Tibial nerve (tissue), 3 donors: ENCODE data around the gene OR2AK2.

Experiments
- POLR2A ChIP-seq, 2 donors: fragments of 450-650 bp; IDR thresholded peaks; one replicate each; pipeline ENCODE4 v1.6.1; 2017; ENCODE audit warnings: antibody characterized with exemption in 2 of 2, mild to moderate bottlenecking in 2 of 2, moderate library complexity in 2 of 2
- TF ChIP-seq, protein P1 (sequence below), 5 experiments: fragments of 200-600 bp in 3 of 5; fragments of 450-650 bp in 2 of 5; sonication (generic) in 3 of 5; IDR thresholded peaks; one replicate each; pipeline ENCODE4 v1.5.1; 2016 to 2019; ENCODE audit warnings: antibody characterized with exemption in 5 of 5, mild to moderate bottlenecking in 3 of 5, moderate library complexity in 2 of 5

DNA sequence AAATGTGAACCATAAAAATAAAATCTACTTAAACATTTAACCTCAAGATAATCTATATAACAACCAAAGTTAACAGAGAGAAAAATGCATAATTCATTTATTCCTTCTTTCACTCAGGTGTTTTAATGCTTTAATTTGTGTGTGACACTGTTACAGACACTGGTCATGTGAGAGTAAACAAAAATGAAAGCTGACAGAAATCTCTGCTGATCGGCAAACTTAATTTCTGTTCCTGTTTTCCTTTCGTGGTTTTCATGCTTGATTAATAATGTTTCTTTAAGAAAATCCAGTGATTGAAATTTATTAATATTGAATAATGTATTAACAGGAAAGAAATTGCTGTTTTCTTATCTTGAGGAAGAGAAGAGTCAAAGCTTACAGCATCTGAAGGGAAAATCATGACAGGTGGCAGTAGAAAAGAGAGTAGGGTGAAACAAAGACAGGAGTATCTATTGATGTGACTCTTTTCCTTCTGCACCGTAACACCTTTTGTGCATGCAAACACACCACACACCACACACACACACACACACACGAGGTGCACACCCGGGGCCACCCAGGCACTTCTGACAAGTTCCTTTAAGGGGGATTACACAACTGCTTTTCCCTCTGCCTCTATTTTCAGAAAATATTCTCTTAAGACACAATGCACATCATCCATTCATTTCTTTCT lies 1.6 kb downstream of the OR2AK2 start:
- no peak for TF ChIP-seq POLR2A (IDR thresholded peaks at IDR 0.05)
- TF ChIP-seq, protein P1, sequence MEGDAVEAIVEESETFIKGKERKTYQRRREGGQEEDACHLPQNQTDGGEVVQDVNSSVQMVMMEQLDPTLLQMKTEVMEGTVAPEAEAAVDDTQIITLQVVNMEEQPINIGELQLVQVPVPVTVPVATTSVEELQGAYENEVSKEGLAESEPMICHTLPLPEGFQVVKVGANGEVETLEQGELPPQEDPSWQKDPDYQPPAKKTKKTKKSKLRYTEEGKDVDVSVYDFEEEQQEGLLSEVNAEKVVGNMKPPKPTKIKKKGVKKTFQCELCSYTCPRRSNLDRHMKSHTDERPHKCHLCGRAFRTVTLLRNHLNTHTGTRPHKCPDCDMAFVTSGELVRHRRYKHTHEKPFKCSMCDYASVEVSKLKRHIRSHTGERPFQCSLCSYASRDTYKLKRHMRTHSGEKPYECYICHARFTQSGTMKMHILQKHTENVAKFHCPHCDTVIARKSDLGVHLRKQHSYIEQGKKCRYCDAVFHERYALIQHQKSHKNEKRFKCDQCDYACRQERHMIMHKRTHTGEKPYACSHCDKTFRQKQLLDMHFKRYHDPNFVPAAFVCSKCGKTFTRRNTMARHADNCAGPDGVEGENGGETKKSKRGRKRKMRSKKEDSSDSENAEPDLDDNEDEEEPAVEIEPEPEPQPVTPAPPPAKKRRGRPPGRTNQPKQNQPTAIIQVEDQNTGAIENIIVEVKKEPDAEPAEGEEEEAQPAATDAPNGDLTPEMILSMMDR (IDR thresholded peaks at IDR 0.05), result no peak
